GM23338 (cell line): ENCODE data around the gene PHF24. TPM values are rescaled to one million over a fixed set of nuclear protein-coding genes. Genes with fewer than 3 reads are reported as not detected.

Source experiments
- ATAC-seq: fragments of 200-7000 bp; cut with Tn5 transposase; 3 replicates; pipeline ENCODE4 v1.9.1; 2020
- DNase-seq: peaks from one replicate; pipeline ENCODE4 v3.0.0-alpha.2; 2015; ENCODE audit warnings: low spot score
- H2AFZ ChIP-seq: fragments of 200-600 bp; sonication (generic); 2 replicates; pipeline ENCODE4 v1.8.0; 2016; ENCODE audit warnings: antibody characterized with exemption, mild to moderate bottlenecking, moderate library complexity
- H3F3A ChIP-seq: fragments of 200-600 bp; sonication (generic); replicated peaks from 2 replicates; pipeline ENCODE4 v1.8.0; 2017; ENCODE audit warnings: antibody characterized with exemption, mixed run types, low read depth
- H3K27ac ChIP-seq: fragments of 200-600 bp; sonication (generic); 2 replicates; pipeline ENCODE4 v1.6.1; 2016; ENCODE audit warnings: low read depth
- H3K27me3 ChIP-seq: fragments of 200-600 bp; sonication (generic); 2 replicates; pipeline ENCODE4 v1.8.0; 2016; ENCODE audit warnings: mild to moderate bottlenecking, mixed run types, moderate library complexity; ENCODE audit not compliant: insufficient read depth
- H3K36me3 ChIP-seq: fragments of 200-600 bp; sonication (generic); 2 replicates; pipeline ENCODE4 v1.8.0; 2016; ENCODE audit warnings: mild to moderate bottlenecking; ENCODE audit not compliant: insufficient read depth
- H3K4me1 ChIP-seq: fragments of 200-600 bp; sonication (generic); 2 replicates; pipeline ENCODE4 v1.8.0; 2016; ENCODE audit warnings: mild to moderate bottlenecking, moderate library complexity; ENCODE audit not compliant: insufficient read depth
- H3K4me2 ChIP-seq: fragments of 200-600 bp; sonication (generic); 2 replicates; pipeline ENCODE4 v1.7.1; 2017; ENCODE audit warnings: mixed run types
- H3K4me3 ChIP-seq: fragments of 200-600 bp; sonication (generic); 2 replicates; pipeline ENCODE4 v1.6.1; 2016; ENCODE audit warnings: mixed run types
- H3K79me2 ChIP-seq: fragments of 200-600 bp; sonication (generic); replicated peaks from 2 replicates; pipeline ENCODE4 v1.8.0; 2017; ENCODE audit warnings: mild to moderate bottlenecking; ENCODE audit not compliant: insufficient read depth
- H3K9me2 ChIP-seq: fragments of 200-600 bp; sonication (generic); 2 replicates; pipeline ENCODE4 v1.8.0; 2017; ENCODE audit not compliant: insufficient read depth
- H4K20me1 ChIP-seq: fragments of 200-600 bp; sonication (generic); replicated peaks from 2 replicates; pipeline ENCODE4 v1.8.0; 2017; ENCODE audit warnings: mild to moderate bottlenecking; ENCODE audit not compliant: insufficient read depth
- H3K27ac Mint-ChIP-seq: 2 replicates; pipeline ENCODE4 v1.8.0; 2020; ENCODE audit warnings: inconsistent platforms, mild to moderate bottlenecking, moderate library complexity, mixed read lengths
- H3K27me3 Mint-ChIP-seq: 3 replicates; pipeline ENCODE4 v1.8.0; 2022; ENCODE audit warnings: low read depth, mild to moderate bottlenecking, moderate library complexity, mixed read lengths, inconsistent platforms; ENCODE audit not compliant: insufficient read depth, poor library complexity
- H3K36me3 Mint-ChIP-seq: 3 replicates; pipeline ENCODE4 v1.8.0; 2021; ENCODE audit warnings: low read depth, mild to moderate bottlenecking, inconsistent platforms, moderate library complexity, mixed read lengths
- H3K4me1 Mint-ChIP-seq: 3 replicates; pipeline ENCODE4 v1.8.0; 2020; ENCODE audit warnings: mild to moderate bottlenecking, inconsistent platforms, mixed read lengths
- H3K4me3 Mint-ChIP-seq: 3 replicates; pipeline ENCODE4 v1.8.0; 2021; ENCODE audit warnings: moderate library complexity, mild to moderate bottlenecking, inconsistent platforms, mixed read lengths
- H3K9me3 Mint-ChIP-seq: 3 replicates; pipeline ENCODE4 v1.8.0; 2020; ENCODE audit warnings: moderate library complexity, mild to moderate bottlenecking, inconsistent platforms, mixed read lengths
- CREB1 ChIP-seq: fragments of 250-450 bp; sonication (Bioruptor Pico); IDR thresholded peaks from 2 replicates; pipeline ENCODE4 v1.5.0; 2020; ENCODE audit warnings: low read depth, mild to moderate bottlenecking, moderate library complexity
- CTCF ChIP-seq, 2 experiments: fragments of 200-600 bp in 1 of 2; sonication (generic) in 1 of 2; conservative IDR thresholded peaks; 2 replicates each; pipeline versions ENCODE4 v1.5.1 to v1.6.1; 2016 to 2017; ENCODE audit warnings: antibody characterized with exemption in 2 of 2, low read depth in 2 of 2, mild to moderate bottlenecking in 2 of 2, moderate library complexity in 1 of 2
- ETS1 ChIP-seq: IDR thresholded peaks from 2 replicates; pipeline ENCODE4 v1.6.1; 2016; ENCODE audit warnings: antibody characterized with exemption
- EZH2phosphoT487 ChIP-seq: fragments of 200-600 bp; sonication (generic); IDR thresholded peaks from one replicate; pipeline ENCODE4 v1.8.1; 2018; ENCODE audit warnings: antibody characterized with exemption; ENCODE audit not compliant: unreplicated experiment
- JUNB ChIP-seq: IDR thresholded peaks from one replicate; pipeline ENCODE4 v1.6.1; 2016; ENCODE audit warnings: antibody characterized with exemption; ENCODE audit not compliant: unreplicated experiment
- NANOG ChIP-seq: IDR thresholded peaks from 2 replicates; pipeline ENCODE4 v1.6.1; 2016; ENCODE audit warnings: antibody characterized with exemption, borderline replicate concordance
- POLR2AphosphoS5 ChIP-seq: IDR thresholded peaks from 2 replicates; pipeline ENCODE4 v1.6.1; 2016; ENCODE audit warnings: antibody characterized with exemption, low read depth
- REST ChIP-seq: IDR thresholded peaks from one replicate; pipeline ENCODE4 v1.6.1; 2018; ENCODE audit warnings: antibody characterized with exemption; ENCODE audit not compliant: unreplicated experiment
- STAT1 ChIP-seq: IDR thresholded peaks from one replicate; pipeline ENCODE4 v1.6.1; 2016; ENCODE audit warnings: antibody characterized with exemption; ENCODE audit not compliant: unreplicated experiment
- ZNF331 ChIP-seq: fragments of 250-450 bp; sonication (Bioruptor Pico); IDR thresholded peaks from 2 replicates; pipeline ENCODE4 v1.5.0; 2020; ENCODE audit warnings: low read depth, mild to moderate bottlenecking, moderate library complexity
- ZNF462 ChIP-seq: fragments of 250-450 bp; sonication (Bioruptor Pico); IDR thresholded peaks from 2 replicates; pipeline ENCODE4 v1.5.0; 2020; ENCODE audit warnings: mild to moderate bottlenecking, moderate library complexity
- polyA plus RNA-seq: library from polyadenylated mRNA; unstranded; fragments of >200 nt; fragmentation: Nextera tagmentation; extraction: Ambion mirVana; gene quantifications from 2 replicates; pipeline ENCODE4 v1.2.1, GENCODE V29; 2016
- total RNA-seq: library from RNA; depleted of rRNA; stranded (reverse); fragments of >200 nt; shearing (Covaris generic); gene quantifications from 2 replicates; pipeline ENCODE4 v1.2.3, GENCODE V29; 2014

Gene PHF24
- total and polyA plus RNA-seq, 2 experiments from 2014 or later = 0.05 to 0.14 TPM

GRCh38 chr9:34961574-34962490 is 3.7 kb downstream of the PHF24 start (continued):
- TF ChIP-seq EZH2phosphoT487 = no peak
- no peak for TF ChIP-seq CREB1 (CRISPR knock-in tag)
- no peak for TF ChIP-seq NANOG
- TF ChIP-seq JUNB = no peak
- no peak for TF ChIP-seq STAT1
- no peak for TF ChIP-seq POLR2AphosphoS5

- H3K4me2 ChIP-seq = no peak overlapping the region
- no peaks in the 10 kb centered on the region for H3K36me3 ChIP-seq
- H3K79me2 ChIP-seq = no peaks in the 10 kb centered on the region
- DNase-seq (no peak), ATAC-seq (peak; percentile 12; the same call in 1 of the 3 replicates)
- Mint-ChIP-seq H3K27me3 (peaks cover 14% of the 10 kb centered on the region), H3K4me3 (no peak overlapping the region), H3K27ac (no peak overlapping the region), H3K36me3 (no peaks in the 10 kb centered on the region), H3K9me3 (no peaks in the 10 kb centered on the region), H3K4me1 (peaks cover 17% of the 10 kb centered on the region; the same call in 2 of the 3 replicates)
- peaks cover 6% of the 10 kb centered on the region; the same call in 1 of the 2 replicates for H3K4me1 ChIP-seq
- peaks cover 44% of the 10 kb centered on the region for H3K27me3 ChIP-seq
- H3K4me3 ChIP-seq = no peak overlapping the region
- no peak overlapping the region for H2AFZ ChIP-seq
- H4K20me1 ChIP-seq = no peaks in the 10 kb centered on the region
- no peaks in the 10 kb centered on the region for H3K9me2 ChIP-seq
- H3F3A ChIP-seq = 0 out of 2 replicates have a peak, but pooled peaks cover 3% of the 10 kb centered on the region
- no peak overlapping the region for H3K27ac ChIP-seq
- no peak for TF ChIP-seq POLR2AphosphoS5
- no peak for TF ChIP-seq CREB1 (CRISPR knock-in tag)
- TF ChIP-seq REST = no peak
- TF ChIP-seq STAT1 = no peak
- no peak for TF ChIP-seq CTCF (conservative IDR thresholded peaks at IDR 0.05; ENCODE audit: low read depth in 2 of 2)
- no peak for TF ChIP-seq EZH2phosphoT487
- no peak for TF ChIP-seq JUNB
- no peak for TF ChIP-seq ZNF331 (CRISPR knock-in tag)
- no peak for TF ChIP-seq ETS1
- no peak for TF ChIP-seq ZNF462 (CRISPR knock-in tag)
Measured at GRCh38 chr9:34962546-34962945, 4.5 kb downstream of the PHF24 start.
